HG02610 (cell line): Measurements from ENCODE around the gene DLG3.
"Not testable (repeated sequence)": the region's sequence is repeated elsewhere in the genome, so short reads cannot be mapped to it uniquely, and the experiment has no call there.

ENCODE experiments used
- ATAC-seq: cut with Tn5 transposase; IDR thresholded peaks from one replicate; pipeline ENCODE4 v1.9.1; 2021; ENCODE audit warnings: mild to moderate bottlenecking, moderate library complexity; ENCODE audit not compliant: unreplicated experiment

DLG3 gene

GRCh38 chrX:70509078-70509477 lies 64.4 kb downstream of the DLG3 start:
- no peak for ATAC-seq

GRCh38 chrX:70515270-70515669 lies 70.6 kb downstream of the DLG3 start:
- ATAC-seq, result not testable (repeated sequence)

- not testable (repeated sequence) for ATAC-seq
These were observed 71.1 kb downstream of the DLG3 start for GRCh38 chrX:70515692-70516091.

- ATAC-seq, result no peak
These were observed 81.1 kb downstream of the DLG3 start for GRCh38 chrX:70525733-70526132.

- ATAC-seq, result no peak
These were observed 82.4 kb downstream of the DLG3 start for GRCh38 chrX:70527053-70527452.

GRCh38 chrX:70527610-70528345 lies 83.1 kb downstream of the DLG3 start:
- ATAC-seq, result no peak

GRCh38 chrX:70535198-70535597 lies 90.6 kb downstream of the DLG3 start:
- no peak for ATAC-seq

- ATAC-seq, result no peak
These were observed 104.8 kb downstream of the DLG3 start for GRCh38 chrX:70549429-70549828.

- ATAC-seq, result no peak
These were observed 107.6 kb downstream of the DLG3 start for GRCh38 chrX:70552130-70552704.

- ATAC-seq, result peak; percentile 72
These were observed 108.9 kb downstream of the DLG3 start for GRCh38 chrX:70553516-70553915.

- ATAC-seq, result no peak
These were observed 109.4 kb downstream of the DLG3 start for GRCh38 chrX:70554081-70554480.

- no peak for ATAC-seq
These were observed 109.9 kb downstream of the DLG3 start for GRCh38 chrX:70554523-70554922.

- ATAC-seq, result no peak
These were observed 110.3 kb downstream of the DLG3 start for GRCh38 chrX:70554948-70555347.
